Trophoblast cell (in vitro differentiated cells and primary cell): ENCODE results near the gene CDH22.

Experiments used
- DNase-seq, 2 donors: peaks; one replicate each; pipeline ENCODE4 v3.0.0-alpha.2; 2016
- H2AFZ ChIP-seq: 2 replicates; pipeline ENCODE4 v1.6.1; 2013; ENCODE audit warnings: low read length, moderate library complexity, mild to moderate bottlenecking; ENCODE audit not compliant: insufficient read depth, poor library complexity
- H2AK5ac ChIP-seq: 2 replicates; pipeline ENCODE4 v1.6.1; 2013; ENCODE audit warnings: mild to moderate bottlenecking, low read length
- H2BK120ac ChIP-seq: 2 replicates; pipeline ENCODE4 v1.6.1; 2013; ENCODE audit warnings: low read length, mild to moderate bottlenecking, moderate library complexity; ENCODE audit not compliant: insufficient read depth, poor library complexity
- H2BK12ac ChIP-seq: 2 replicates; pipeline ENCODE4 v1.6.1; 2013; ENCODE audit warnings: mild to moderate bottlenecking, low read length, moderate library complexity
- H2BK5ac ChIP-seq: 2 replicates; pipeline ENCODE4 v1.6.1; 2013; ENCODE audit warnings: low read length, low read depth, moderate library complexity, mild to moderate bottlenecking; ENCODE audit not compliant: poor library complexity
- H3K14ac ChIP-seq: 2 replicates; pipeline ENCODE4 v1.6.1; 2013; ENCODE audit warnings: mild to moderate bottlenecking, low read length
- H3K18ac ChIP-seq: 2 replicates; pipeline ENCODE4 v1.6.1; 2013; ENCODE audit warnings: mild to moderate bottlenecking, low read length
- H3K23ac ChIP-seq: 2 replicates; pipeline ENCODE4 v1.6.1; 2013; ENCODE audit warnings: low read length
- H3K27ac ChIP-seq: 2 replicates; pipeline ENCODE4 v1.5.1; 2013; ENCODE audit warnings: low read depth, mild to moderate bottlenecking, inconsistent platforms, low read length, moderate library complexity
- H3K27me3 ChIP-seq: 2 replicates; pipeline ENCODE4 v1.6.1; 2013; ENCODE audit warnings: inconsistent platforms, mild to moderate bottlenecking, low read length, moderate library complexity; ENCODE audit not compliant: insufficient read depth
- H3K36me3 ChIP-seq, 2 experiments: 1 replicate in 1 of 2; 2 replicates in 1 of 2; pipeline ENCODE4 v1.6.1; 2013; ENCODE audit warnings: low read length in 2 of 2, mild to moderate bottlenecking in 2 of 2, moderate library complexity in 1 of 2; ENCODE audit not compliant: insufficient read depth in 2 of 2, control insufficient read depth in 1 of 2
- H3K4ac ChIP-seq: 2 replicates; pipeline ENCODE4 v1.6.1; 2013; ENCODE audit warnings: low read depth, mild to moderate bottlenecking, low read length, moderate library complexity
- H3K4me1 ChIP-seq, 2 experiments: 1 replicate in 1 of 2; 2 replicates in 1 of 2; pipeline ENCODE4 v1.6.1; 2013; ENCODE audit warnings: low read length in 2 of 2, mild to moderate bottlenecking in 2 of 2, moderate library complexity in 1 of 2; ENCODE audit not compliant: insufficient read depth in 2 of 2, control insufficient read depth in 1 of 2
- H3K4me2 ChIP-seq: 2 replicates; pipeline ENCODE4 v1.6.1; 2013; ENCODE audit warnings: inconsistent platforms, mild to moderate bottlenecking, low read length, moderate library complexity
- H3K4me3 ChIP-seq: 2 replicates; pipeline ENCODE4 v1.5.1; 2013; ENCODE audit warnings: mild to moderate bottlenecking, low read depth, low read length, inconsistent platforms
- H3K79me1 ChIP-seq: one replicate; pipeline ENCODE4 v1.6.1; 2013; ENCODE audit warnings: low read length
- H3K79me2 ChIP-seq: 2 replicates; pipeline ENCODE4 v1.6.1; 2013; ENCODE audit warnings: low read length, mild to moderate bottlenecking; ENCODE audit not compliant: control insufficient read depth, insufficient read depth, poor library complexity
- H3K9ac ChIP-seq: 2 replicates; pipeline ENCODE4 v1.6.1; 2013; ENCODE audit warnings: mild to moderate bottlenecking, low read length
- H3K9me3 ChIP-seq: 2 replicates; pipeline ENCODE4 v1.6.1; 2013; ENCODE audit warnings: low read depth, mild to moderate bottlenecking, control low read depth, inconsistent platforms, low read length; ENCODE audit not compliant: insufficient read depth
- H4K12ac ChIP-seq: 2 replicates; pipeline ENCODE4 v1.6.1; 2013; ENCODE audit warnings: low read depth, mild to moderate bottlenecking, low read length, moderate library complexity
- H4K8ac ChIP-seq: 2 replicates; pipeline ENCODE4 v1.6.1; 2013; ENCODE audit warnings: low read depth, mild to moderate bottlenecking, low read length, moderate library complexity
- H4K91ac ChIP-seq: one replicate; pipeline ENCODE4 v1.6.1; 2013; ENCODE audit warnings: low read depth, mild to moderate bottlenecking, low read length, moderate library complexity
- WGBS: extraction: QIAGEN DNeasy Blood & Tissue Kit; methylation state at CpG from one replicate; pipeline ENCODE4 v1.1.7; 2013; ENCODE audit warnings: missing lambda C conversion rate; ENCODE audit not compliant: insufficient read length, insufficient coverage; ENCODE audit errors: extremely low coverage; 5-methylcytosine and 5-hydroxymethylcytosine counted together

CDH22 gene

DNA sequence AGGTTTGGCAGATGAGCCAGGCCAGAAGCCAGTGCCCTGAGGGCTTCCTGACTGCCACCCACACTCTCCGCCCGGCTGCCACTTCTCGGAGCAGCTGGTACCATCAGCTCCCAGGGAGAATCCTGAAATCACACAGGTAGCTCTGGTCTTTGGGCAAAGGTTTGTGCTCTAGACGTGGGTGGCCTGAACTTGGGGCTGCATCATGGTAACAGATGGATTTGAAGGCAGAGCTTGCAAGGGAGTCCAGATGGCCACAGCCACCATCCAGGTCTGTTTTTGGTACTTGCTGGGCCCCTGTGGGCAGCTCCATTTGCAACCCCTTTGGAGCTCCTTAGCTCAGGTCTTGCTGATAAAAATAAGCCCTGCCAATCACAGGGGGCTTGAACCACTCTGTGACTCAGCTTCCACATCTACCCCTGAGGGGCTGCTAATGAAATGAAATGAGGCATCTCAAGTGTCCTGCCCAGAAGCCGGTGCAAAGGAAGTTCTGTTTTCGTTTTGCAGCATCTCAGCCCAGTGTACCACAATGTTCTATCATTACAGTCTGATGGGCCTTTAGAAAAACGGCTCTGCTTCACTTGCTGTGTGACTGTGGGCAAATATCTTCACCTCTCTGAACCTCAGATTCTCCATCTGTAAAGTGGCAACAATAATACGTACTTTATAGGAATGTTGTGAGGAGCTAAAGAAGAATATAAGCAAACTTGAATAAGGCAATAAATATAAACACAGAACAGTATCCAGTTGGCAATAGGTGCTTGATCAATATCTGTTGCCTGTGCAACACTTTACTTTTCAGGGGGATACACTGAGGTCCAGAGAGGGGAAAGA, 25.1 kb upstream of the CDH22 start:
- H2AK5ac ChIP-seq: no peak overlapping the region
- no peak for DNase-seq
- H4K8ac ChIP-seq: no peak overlapping the region
- no peak overlapping the region for H3K18ac ChIP-seq
- H3K4me3 ChIP-seq: no peak overlapping the region
- no CpG with 5 or more reads among the region's 8 CpGs for WGBS
- no peak overlapping the region for H3K9ac ChIP-seq
- H2BK120ac ChIP-seq: no peak overlapping the region
- H2BK12ac ChIP-seq: no peak overlapping the region
- no peak overlapping the region for H4K12ac ChIP-seq
- H3K14ac ChIP-seq: no peak overlapping the region
- H3K79me2 ChIP-seq: no peaks in the 10 kb centered on the region
- H2BK5ac ChIP-seq: no peak overlapping the region
- no peak overlapping the region for H3K4me2 ChIP-seq
- no peaks in the 10 kb centered on the region for H3K27me3 ChIP-seq
- H3K36me3 ChIP-seq: no peaks in the 10 kb centered on the region
- no peak overlapping the region for H3K4ac ChIP-seq
- H3K27ac ChIP-seq: no peak overlapping the region
- H3K79me1 ChIP-seq: no peaks in the 10 kb centered on the region
- H3K4me1 ChIP-seq: no peaks in the 10 kb centered on the region
- H3K23ac ChIP-seq: no peak overlapping the region
- no peak overlapping the region for H2AFZ ChIP-seq
- no peak overlapping the region for H4K91ac ChIP-seq
- H3K9me3 ChIP-seq: no peaks in the 10 kb centered on the region

DNA sequence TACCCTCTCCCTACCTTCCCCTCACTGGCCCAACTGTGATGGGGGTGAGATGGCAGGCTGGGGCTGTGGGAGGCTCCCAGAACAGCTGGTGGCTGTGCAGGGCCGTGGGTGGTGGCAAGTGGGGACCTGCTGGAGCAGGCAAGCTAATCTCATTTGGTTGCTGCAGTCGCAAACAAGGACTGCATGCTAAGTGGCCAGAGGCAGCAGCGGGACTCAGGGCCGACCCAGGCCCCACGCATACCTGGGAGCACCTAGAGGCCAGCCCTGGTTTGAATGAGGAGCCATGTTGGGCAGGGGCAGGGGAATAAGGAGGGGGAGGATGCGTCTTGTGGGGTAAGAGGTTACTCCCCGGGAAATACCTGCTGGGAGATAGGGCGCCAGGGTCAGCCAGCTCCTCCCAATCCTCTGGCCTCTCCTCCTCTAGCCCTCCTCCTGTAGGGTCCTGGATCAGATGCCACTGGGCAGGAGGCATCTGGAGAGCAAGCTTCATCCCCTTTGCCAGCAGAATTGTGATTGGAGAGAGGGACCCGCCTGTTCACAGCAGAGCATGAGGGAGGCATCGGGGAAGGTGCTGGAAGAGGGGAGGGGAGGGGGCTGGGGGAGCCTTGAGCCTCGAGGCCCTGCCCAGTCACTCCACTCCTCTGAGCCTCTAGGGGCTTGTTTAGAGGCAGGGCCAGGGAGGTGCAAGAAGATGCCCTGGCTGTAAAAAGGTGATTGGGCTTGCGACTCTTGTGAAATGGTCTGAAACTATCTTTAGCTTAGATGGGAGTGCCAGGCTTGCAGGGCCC, 24.3 kb upstream of the CDH22 start:
- H3K9ac ChIP-seq: no peak overlapping the region
- H4K12ac ChIP-seq: no peak overlapping the region
- no peak overlapping the region for H2BK5ac ChIP-seq
- H4K91ac ChIP-seq: no peak overlapping the region
- H3K79me2 ChIP-seq: no peaks in the 10 kb centered on the region
- no peak overlapping the region for H3K4me3 ChIP-seq
- H3K4me1 ChIP-seq: no peaks in the 10 kb centered on the region
- no peak overlapping the region for H2BK12ac ChIP-seq
- H2BK120ac ChIP-seq: no peak overlapping the region
- H3K18ac ChIP-seq: no peak overlapping the region
- DNase-seq: no peak
- H2AK5ac ChIP-seq: no peak overlapping the region
- H3K9me3 ChIP-seq: no peaks in the 10 kb centered on the region
- H2AFZ ChIP-seq: no peak overlapping the region
- H3K27ac ChIP-seq: no peak overlapping the region
- H3K36me3 ChIP-seq: no peaks in the 10 kb centered on the region
- no peak overlapping the region for H4K8ac ChIP-seq
- H3K4me2 ChIP-seq: no peak overlapping the region
- H3K27me3 ChIP-seq: no peaks in the 10 kb centered on the region
- no peak overlapping the region for H3K23ac ChIP-seq
- no peaks in the 10 kb centered on the region for H3K79me1 ChIP-seq
- H3K14ac ChIP-seq: no peak overlapping the region
- H3K4ac ChIP-seq: no peak overlapping the region
- WGBS: no CpG with 5 or more reads among the region's 12 CpGs

DNA sequence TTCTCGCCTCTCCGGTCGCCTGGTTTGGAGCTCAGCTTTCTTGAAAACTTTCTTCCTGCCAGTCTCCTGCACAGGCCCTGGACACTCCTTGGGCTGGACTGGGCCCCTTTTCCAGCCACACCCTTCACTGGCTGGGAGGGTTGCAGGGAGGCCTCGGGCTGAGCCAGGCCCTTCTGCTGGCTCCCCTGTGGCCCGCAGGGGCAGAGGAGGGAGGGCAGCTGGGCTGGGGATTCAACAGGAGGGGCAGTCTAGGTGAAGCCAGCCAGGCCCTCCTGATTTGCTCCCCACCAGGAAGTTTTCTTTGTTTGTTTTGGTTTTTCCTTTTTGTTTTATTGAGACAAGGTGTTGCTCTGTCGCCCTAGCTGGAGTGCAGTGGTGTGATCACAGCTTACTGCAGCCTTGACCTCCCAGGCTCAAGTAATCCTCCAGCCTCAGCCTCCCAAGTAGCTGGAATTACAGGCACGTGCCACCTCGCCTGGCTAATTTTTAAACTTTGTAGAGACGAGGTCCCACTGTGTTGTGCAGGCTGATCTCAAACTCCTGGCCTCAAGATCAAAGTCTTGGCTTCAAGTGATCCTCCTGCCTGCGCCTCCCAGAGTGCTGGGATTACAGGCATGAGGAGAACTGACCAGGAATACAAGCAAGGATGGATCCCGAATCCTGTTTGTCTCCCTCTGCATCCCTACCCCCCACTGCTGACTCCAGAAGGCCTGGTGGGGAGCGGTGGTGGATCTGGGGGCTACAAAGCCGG, 23.5 kb upstream of the CDH22 start:
- Histone ChIP-seq H3K79me2 (no peaks in the 10 kb centered on the region), H3K4ac (no peak overlapping the region), H3K4me2 (no peak overlapping the region)

DNA sequence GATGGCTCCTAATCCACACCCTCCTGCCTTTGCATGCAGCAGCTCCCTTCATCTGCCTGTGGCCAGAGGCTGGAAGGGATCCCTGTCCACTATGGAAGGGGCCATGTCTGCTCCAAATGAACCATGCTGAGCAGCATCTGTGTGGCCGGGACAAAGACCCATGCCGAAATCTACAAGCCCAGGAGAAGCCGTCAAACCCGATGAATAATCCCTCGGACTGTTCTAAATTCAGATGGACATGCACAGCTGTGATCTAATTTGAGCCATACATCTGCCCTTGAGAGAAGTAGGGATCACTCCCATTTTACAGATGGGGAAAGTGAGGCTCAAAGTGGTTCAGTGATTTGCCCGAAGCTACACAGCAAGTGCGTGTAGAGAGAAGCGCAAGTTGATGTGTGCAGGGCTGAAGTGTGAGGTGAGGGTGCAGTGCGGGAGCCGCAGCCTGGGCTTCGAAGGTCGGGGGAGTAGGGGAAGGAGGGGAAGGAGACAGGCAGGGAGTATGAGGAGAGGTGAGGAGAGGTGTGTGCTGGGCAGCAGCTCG, 22.6 kb upstream of the CDH22 start:
- Histone ChIP-seq H3K36me3 (no peaks in the 10 kb centered on the region), H3K79me2 (no peaks in the 10 kb centered on the region), H2AFZ (no peak overlapping the region), H2BK120ac (no peak overlapping the region), H3K23ac (no peak overlapping the region), H3K27ac (no peak overlapping the region), H2BK5ac (no peak overlapping the region), H2BK12ac (no peak overlapping the region), H2AK5ac (no peak overlapping the region), H3K4me3 (no peak overlapping the region), H3K79me1 (no peaks in the 10 kb centered on the region), H3K18ac (no peak overlapping the region), H3K9me3 (no peaks in the 10 kb centered on the region), H3K4me1 (no peaks in the 10 kb centered on the region), H3K4me2 (no peak overlapping the region), H3K9ac (no peak overlapping the region), H4K12ac (no peak overlapping the region), H4K8ac (no peak overlapping the region), H4K91ac (no peak overlapping the region), H3K27me3 (no peaks in the 10 kb centered on the region), H3K4ac (no peak overlapping the region), H3K14ac (no peak overlapping the region)
- no peak for DNase-seq
- no CpG with 5 or more reads among the region's 13 CpGs for WGBS

More for the DNA sequence above, 23.5 kb upstream of the CDH22 start:
- no peaks in the 10 kb centered on the region for H3K27me3 ChIP-seq
- no peak overlapping the region for H3K9ac ChIP-seq
- H3K27ac ChIP-seq: no peak overlapping the region
- no peak overlapping the region for H4K12ac ChIP-seq
- no peaks in the 10 kb centered on the region for H3K79me1 ChIP-seq
- no peaks in the 10 kb centered on the region for H3K4me1 ChIP-seq
- no peaks in the 10 kb centered on the region for H3K36me3 ChIP-seq
- no peak overlapping the region for H2AK5ac ChIP-seq
- H3K4me3 ChIP-seq: no peak overlapping the region
- H3K14ac ChIP-seq: no peak overlapping the region
- no peak overlapping the region for H2BK5ac ChIP-seq
- WGBS: no CpG with 5 or more reads among the region's 13 CpGs
- H2BK12ac ChIP-seq: no peak overlapping the region
- no peak overlapping the region for H4K91ac ChIP-seq
- H3K23ac ChIP-seq: no peak overlapping the region
- H2BK120ac ChIP-seq: no peak overlapping the region
- H4K8ac ChIP-seq: no peak overlapping the region
- no peak overlapping the region for H3K18ac ChIP-seq
- H2AFZ ChIP-seq: no peak overlapping the region
- no peaks in the 10 kb centered on the region for H3K9me3 ChIP-seq
- no peak for DNase-seq
